Glomerular visceral epithelial cell (primary cell): ENCODE results near the gene DPM2.

Source experiments
- DNase-seq: peaks from one replicate; pipeline ENCODE4 v3.0.0-alpha.2; 2016; ENCODE audit errors: extremely low spot score

The DPM2 gene

DNA sequence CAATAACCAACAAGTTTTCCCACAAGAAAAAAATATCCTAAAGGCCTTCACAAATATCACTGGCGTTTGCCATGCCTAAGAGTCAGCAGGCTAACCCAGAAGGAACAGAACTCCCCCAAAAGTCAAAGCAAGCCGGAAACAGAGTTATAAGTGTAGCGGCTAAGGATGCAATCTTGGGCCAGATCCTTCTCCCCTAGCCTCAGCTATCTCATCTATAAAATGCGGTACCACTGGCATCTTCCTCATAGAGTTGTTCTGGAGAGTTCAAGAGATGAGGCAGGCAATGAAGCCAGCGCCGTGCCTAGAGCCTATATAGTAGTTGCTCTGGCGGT lies 632 bp downstream of the DPM2 start:
- no peak for DNase-seq

DNA sequence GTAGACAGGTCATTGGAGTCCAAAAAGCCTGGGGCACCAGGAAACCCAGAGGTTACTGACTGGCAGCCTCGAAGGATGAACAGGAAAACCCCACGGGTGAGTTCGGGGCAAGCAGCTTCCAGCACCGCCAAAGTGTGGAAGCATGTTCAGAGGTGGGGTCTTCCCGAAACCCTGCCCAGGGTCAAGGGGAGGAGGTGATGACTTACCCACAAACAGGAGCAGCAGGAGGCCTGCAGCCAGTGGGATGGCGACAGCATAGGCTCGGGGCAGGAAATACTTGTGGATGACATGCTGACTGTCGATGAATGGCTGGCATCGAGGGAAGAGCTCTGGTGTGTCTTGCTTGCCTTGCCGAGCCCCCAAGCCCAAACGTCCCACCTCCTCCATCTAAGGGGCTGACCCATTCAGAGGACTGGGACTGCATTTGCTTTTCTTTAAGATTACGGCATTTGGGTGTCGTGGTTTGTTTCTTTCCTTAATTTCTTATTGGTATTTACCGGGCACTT lies 1.3 kb downstream of the DPM2 start:
- DNase-seq, result no peak

DNA sequence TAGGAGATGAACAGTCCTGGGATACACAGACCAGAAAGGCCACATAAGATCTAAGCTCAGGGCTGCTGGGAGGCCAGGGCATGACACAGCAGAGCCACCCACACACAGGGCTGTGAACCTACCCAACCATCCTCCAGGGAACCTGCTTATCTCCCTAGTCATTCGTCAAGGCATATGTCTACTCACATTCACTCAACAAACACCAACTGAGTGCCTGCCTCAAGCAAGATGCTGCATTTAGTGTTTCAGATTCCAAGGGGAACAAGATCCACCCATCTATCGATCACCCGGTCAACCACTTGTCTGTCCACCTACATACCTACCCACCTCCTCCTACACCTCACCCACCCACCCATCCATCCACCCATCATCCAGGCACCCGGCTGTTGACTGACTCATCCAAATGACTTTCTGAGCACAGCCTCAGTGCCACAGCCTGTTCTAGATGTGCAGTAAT lies 1.9 kb downstream of the DPM2 start:
- no peak for DNase-seq

DNA sequence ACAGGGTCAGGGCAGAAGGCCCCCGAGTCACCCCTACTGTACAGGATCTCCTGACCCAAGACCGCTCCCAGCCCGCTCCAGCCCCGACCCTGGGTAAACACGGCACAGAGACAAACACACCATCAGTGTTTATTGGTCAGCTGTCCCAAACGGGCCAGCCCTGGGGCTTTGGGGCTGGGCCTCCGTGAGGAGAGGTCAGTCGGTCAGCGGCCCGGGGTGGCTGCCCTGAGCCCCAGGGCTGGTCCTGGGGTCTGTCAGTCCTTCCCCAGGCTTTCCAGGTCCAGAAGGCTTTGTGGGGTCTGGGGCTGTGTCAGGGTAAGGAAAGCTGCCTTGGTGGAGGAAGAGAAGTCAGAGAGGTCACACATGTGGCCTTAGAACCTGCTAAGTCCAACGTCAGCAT lies 2.7 kb downstream of the DPM2 start:
- no peak for DNase-seq

DNA sequence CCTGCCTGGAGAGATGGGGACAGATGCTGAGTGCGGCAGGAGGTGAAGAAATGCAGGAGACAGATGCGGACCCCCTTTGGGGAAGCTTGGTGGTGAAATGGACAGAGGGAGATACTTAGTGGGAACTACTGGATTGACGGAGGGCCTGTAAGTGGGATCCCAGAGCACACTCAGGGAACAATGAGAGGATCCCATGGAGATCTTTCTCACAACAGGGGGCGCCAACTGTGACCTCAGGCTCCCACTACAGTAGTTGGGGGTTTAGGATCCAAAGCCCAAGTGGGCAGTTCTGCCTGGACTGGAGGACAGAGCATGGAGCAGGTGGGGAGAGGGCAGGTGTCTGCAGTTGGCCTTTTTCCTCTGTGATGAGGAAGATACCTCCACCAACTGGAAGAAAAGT lies 3.4 kb downstream of the DPM2 start:
- no peak for DNase-seq

DNA sequence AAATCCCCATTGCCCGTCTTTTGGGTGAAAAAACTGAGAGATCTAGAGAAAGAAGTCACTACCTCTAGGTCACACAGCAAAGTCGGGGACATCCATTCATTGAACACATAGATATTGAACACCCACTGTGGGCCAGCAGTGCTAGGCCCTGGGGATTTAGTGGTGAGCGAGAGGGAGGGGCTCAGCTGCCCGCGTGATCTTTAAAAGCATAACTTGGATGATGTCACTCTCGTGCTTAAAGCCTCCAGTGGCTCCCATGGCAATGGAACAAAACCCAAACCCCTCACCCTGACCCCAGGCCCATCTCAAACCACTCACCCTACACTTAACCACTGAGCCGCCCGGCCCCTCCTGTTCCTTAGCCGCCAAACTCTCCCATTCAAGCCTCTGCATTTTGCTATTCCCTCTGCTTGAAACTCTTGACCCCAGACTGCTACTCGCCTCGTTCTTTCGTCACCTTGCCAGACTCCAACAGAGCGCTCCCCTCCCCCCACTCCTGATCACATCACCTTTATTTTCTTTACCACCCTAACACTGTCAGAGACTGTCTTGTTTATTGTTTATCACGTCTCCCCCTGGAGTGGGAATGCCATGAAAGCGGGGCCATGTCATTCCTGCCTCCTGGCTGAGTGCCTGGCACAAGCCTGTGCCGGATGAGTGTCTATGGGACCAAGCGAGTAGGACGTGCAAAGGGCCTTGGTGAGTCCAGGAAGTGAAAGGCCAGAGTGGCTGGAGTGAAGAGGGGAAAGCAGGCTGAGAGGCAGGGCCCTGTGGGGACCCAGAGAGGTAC lies 6.4 kb downstream of the DPM2 start:
- DNase-seq, result peak; percentile 57

DNA sequence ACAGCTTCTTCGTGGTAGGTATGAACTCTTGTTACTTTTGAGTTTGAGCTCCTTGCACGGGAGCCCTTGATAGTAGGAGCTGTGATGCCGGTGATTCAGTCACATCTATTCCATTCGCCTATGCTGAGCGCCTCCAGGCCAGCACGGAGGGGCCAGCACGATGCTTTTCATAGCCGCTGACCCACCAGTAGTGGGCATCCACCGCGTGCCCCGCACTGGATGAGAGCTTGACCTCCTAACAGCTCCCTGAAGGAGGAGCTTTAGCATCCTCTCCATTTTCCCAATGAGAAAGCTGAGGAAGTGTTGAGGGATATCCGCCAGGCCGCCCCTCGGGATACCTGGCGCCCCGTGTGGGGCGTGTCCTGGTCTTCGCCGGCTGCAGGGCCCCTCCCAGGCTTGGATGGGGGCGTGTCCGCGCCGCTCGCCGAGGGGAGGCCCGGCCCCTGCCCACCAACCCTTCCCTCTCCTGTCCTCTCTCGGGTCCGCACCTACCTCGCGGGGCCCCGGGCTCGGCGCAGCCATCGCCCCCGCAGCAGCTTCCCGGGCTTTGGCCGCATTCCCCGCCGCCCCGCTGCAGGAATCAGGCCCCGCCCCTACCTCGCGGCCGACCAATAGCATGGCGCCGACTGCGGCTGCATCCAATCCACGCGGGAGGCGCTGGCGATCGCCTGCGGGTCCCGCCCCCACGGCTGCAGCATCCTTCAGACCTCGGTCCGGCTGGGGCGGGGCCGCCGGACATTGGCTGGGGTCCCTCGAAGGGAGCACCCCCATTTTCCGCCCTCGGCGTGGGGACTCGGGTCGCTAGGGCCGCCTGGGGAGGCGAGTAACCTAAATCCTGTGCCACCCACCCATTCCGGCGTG lies 7.2 kb downstream of the DPM2 start, which contains the start of gene PIP5KL1:
Gene PIP5KL1 (minus strand): TSS at position 547 of the 861 bp plus-strand sequence. CDS start 25 bp downstream, at position 522.
- peak; percentile 86 for DNase-seq

DNA sequence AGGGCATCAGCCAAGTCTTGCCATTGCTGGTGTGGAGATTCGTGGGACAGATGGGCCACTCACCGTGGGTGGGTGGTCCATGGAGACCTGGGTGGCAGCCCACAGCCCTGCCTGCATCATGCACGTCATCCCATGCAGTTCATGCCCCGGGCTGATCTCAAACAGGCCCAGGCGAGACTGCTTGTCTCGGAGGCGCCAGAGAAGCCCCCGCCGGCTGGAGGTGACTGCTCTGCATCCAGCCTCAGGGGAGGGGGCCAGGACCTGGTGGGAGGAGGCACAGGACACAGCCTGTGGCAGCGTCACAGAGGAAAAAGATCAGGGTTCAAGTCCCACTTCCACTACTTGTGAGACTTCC lies 8.1 kb downstream of the DPM2 start:
- no peak for DNase-seq

DNA sequence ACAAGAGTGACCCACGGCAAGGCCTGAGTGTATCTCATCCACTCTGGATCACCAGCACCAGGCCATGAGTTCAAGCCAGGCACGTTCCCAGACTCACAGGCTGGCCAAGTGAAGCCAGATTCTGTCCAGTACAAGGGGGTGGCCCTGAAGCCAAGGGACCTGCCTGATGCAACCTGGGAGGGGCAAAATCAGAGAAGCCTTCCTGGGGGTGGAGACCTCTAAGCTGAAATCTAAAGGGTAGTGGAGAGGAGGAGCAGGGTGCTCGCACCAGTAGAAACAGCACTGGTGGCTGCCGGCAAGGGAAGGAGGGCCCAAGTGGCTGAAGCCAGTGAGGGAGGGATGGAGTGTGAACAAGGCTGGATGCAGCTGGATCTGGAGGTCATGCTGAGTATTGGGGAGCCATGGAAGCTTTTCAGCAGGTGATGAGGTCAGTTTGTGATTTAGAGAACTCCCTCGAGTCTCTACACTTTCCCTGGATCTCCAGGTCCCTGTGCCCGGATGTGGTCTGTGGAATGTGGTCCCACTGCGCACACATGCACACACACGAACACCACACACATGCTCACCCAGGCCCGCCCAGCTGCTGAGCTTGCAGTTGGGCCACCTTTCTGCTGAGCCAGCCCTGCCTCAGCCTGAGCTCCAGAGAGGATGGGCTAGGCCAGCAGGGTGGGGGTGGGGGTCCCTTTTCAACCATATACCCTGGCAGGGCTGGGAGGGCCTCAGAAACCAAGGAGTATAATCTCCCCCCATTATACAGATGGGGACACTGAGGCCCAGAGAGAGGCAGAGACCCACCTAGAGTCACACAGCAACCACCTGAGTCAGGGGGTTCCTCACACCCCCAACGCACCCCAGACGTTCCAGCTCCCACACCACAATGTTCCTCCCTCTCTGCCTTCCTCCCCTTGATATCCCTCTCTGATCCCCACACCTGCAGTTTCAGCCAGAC lies 8.7 kb downstream of the DPM2 start:
- no peak for DNase-seq

DNA sequence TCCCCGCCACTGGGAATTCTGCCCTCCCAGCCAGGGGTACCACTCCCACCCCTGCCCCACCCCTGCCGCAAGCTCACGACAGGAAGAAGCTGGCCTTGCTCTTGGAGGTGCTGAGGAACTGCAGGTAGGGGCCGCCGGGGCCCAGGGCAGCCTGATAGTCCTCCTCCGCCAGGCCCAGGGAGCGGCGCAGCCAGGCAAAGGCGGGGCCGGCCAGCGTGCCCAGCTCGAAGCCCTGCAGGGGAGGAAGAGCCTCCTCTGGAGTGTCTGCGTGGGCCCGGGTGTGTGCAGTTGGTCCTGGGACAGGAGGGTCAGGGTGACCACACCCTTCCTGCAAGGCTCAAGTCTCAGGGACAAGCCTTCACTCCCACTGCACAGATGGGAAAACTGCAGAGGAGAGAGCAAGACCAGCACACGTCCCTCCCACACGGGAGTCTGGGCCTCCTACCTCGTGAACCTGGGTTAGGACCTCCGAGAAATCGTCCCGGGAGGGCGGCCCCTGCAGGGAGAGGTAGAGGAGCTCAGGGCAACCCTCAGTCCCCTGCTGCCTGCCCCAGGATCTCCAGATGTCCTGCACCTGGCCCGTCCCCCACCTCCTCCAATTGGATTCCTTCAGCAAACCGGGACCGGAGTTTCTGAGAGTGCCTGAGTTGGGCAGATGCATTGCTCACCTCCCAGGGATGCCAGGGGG lies 9.5 kb downstream of the DPM2 start:
- DNase-seq, result no peak

DNA sequence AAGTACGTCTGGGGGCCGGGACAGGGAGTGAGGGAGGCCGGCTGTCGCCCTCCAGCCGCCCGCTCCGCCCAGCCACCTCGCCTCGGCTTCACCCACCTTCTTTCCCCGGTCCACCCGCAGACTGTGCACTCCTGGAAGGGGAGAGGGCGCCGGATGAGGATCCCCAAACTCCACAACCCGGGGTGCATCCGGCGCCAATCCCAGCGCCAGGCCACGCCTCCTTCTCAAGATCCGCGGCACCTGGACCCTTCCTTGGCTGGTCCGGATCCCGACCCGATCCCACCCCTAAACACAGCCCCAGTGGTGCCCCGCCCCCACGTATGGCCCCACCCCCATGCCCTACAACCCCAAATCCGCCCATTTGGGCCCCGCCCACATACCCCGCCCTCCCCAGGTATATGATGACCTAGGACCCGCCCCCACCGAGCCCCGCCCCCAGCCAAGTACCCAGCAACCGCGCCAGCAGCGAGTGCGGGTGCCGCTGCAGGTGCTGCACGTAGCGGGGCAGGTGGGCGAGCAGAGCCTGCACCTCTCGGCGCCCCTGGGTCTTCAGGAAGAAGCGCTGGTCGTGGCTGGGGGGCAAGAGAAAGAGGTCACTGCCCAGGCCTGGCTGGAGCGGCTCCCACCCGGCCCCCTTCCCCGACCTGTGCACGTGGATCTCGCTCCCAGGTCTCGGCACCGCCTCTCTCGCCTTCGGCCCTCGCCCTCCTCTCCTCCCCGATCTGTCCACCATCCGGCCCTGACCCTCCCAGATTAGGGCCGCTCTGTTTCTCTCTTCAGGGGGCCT lies 10.3 kb downstream of the DPM2 start:
- DNase-seq, result no peak

DNA sequence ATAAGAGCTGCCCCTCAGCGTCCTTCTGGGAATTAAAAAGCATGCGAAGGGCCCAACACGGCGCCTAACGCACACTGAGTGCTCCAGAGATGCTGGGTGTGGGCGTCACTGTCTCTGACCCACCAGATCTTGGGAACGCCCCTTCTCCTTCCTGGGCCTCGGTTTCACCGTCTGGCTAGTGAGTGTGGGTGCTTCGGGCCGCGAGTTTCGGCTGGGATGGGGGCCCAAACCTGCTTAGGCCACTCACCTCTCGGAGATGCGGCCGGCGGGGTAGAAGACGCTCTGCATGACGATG lies 10.8 kb downstream of the DPM2 start:
- no peak for DNase-seq

DNA sequence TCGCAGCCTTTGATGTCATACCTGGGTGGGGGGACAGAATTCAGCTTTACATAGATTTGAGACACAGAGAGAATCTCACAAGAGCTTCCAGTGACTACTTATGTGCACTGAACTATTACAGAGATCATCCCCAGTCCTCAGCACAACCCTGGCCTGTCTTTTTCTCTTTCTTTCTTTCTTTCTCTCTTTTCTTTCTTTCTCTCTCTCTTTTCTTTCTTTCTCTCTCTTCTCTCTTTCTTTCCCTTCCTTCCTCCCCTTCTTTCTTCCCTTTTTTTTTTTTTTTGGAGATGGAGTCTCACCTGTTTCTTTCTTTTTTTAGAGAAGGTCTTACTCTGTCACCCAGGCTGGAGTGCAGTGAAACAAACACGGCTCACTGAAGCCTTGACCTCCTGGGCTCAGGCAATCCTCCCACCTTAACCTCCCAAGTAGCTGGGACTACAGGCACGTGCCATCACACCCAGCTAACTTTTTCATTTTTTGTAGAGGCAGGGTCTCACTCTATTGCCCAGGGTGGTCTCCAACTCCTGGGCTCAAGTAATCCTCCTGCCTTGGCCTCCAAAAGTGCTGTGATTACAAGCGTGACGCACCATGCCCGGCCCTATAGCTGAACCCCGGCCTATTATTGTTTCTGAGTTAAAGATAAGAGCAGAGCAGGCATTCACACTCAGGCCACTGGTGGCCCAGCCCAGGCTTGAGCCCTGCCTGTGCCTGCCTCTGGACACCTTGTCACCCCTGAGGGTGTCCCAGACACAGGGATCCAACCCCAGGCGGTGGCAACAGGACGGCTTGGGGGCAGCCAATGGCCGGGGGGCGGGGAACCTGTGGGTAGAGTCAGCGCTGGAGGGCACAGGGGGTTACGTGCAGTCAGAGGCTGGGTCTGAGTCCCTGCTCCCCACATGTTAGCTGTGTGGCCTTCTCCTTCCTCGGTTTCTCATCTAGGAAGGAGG lies 11.4 kb downstream of the DPM2 start:
- DNase-seq, result no peak

DNA sequence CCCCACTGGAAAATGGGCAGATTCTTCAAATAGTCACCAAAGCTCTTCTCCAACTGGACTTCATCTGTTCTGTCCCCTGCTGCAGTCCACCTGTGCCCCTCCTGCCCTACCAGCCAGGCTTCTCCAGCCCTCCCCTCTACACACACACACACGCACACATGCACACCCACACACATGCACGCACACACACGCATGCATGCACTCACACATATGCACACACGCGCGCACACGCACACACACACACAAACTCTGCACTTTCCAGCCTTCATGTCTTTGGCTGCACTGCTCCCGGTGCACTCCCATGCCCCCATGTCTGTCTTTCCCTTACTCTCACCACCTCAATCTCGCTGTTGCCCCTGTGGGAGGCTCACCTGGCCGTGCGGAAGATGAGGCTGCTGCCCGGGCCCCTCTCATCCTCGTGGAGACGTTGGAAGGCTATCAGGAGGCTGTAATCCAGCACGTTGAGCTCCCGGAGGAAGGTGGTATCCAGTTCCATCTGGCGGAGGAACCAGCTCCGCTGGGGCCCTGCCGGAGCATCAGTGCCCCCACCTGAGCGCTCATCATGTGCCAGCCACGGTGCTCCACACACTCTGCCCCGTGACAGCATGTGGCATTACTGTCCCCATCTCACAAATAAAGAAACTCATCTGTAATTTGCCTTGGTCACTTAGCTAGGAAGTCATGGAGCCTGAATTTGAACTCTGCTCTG lies 12.8 kb downstream of the DPM2 start:
- no peak for DNase-seq

DNA sequence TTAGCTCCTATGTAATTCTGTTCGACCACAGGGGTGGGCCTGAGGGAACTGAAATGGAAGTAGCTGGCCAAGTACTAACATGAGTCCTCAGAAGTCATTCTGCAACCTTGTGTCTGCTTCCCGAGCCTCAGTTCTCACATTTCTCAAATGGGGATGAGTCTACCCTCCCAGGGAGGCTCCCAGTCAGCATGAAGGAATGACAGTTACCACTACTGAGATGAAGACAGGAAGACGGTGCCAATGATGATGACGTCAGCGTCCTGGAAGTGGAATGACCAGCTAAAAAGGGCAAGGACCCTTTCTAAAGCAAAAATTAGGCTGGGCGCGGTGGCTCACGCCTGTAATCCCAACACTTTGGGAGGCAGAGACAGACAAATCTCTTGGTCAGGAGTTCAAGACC lies 13.9 kb downstream of the DPM2 start:
- DNase-seq, result peak; percentile 75

DNA sequence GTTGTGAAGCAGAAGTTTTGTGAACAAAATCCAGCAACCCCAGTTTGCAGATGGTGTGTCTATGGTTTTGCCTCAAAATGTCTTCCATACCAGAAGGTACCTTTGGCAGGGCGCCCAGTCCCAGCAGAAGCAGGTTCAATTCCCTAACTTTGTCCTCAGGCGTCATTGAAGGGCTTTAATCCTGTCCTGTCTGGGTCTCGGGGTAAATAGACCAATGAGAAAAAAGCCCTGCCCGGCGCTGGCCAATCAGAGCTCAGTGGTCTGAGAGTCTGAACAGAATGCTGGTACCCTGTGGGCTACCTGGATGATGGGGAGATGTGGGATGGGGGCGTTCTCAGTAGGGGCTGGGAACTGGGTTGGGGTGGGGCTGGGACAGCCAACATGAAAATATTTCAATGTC lies 14.6 kb downstream of the DPM2 start:
- no peak for DNase-seq

DNA sequence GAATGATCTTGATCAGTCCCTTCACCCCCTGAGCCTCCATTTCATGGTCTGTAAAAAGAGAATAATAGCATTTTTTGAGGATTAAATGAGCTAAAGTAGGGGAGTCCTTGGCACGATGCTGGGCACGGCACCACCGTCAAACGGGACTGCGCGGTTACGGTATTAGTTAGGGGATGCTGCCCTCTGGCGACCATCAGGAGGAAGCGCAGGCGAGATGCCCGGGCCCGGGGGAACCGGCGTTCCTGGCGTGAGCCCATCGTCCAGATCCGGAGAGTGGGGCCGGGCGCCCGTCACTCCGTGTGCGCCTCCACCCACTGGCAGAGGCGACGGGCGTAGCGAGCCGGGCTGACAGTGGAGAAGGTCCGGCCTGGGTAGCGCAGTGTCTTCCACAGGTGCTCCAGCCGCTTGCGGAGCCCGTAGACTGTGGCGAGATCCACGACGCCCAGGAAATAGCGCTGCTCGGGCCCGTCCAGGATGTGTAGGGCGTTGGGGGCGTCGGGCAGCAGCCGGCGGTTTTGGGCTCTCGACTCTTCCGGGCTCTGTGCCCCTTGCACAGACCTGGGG lies 16.0 kb downstream of the DPM2 start:
- DNase-seq, result peak; percentile 61

DNA sequence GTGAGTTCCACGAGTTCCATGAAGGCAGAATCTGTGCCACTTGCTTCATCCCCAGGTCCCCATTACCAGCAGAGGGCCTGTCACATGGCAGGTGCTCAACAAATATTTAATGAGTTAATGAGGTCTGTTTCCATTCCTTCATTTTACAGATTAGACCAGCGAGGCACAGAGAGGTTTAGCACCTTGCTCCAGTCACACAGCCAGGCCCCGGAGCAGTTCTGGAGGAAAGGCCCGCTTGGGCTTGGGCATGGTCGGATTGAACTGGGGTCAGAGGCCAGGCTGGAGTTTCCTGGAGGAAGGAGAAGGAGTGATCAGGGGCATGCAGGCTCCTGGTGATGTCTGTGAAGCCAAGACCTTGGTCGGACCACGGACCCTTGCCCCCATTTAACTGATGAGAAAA lies 16.9 kb downstream of the DPM2 start:
- no peak for DNase-seq
